HG02588 (cell line): ENCODE results near the gene ERC2.

Source experiments
- ATAC-seq: cut with Tn5 transposase; IDR thresholded peaks from one replicate; pipeline ENCODE4 v1.9.1; 2021; ENCODE audit warnings: mild to moderate bottlenecking, moderate library complexity; ENCODE audit not compliant: unreplicated experiment

The ERC2 gene

GRCh38 chr3:56126632-56127031 is 341.6 kb downstream of the ERC2 start:
- ATAC-seq: no peak

GRCh38 chr3:56125358-56126005 is 342.8 kb downstream of the ERC2 start:
- ATAC-seq: no peak

GRCh38 chr3:56124546-56124945 is 343.7 kb downstream of the ERC2 start:
- ATAC-seq: no peak

- ATAC-seq: no peak
Measured at GRCh38 chr3:56123487-56123886, 344.8 kb downstream of the ERC2 start.

- no peak for ATAC-seq
Measured at GRCh38 chr3:56122911-56123310, 345.4 kb downstream of the ERC2 start.

- ATAC-seq: no peak
Measured at GRCh38 chr3:56121716-56122115, 346.6 kb downstream of the ERC2 start.

GRCh38 chr3:56119575-56120349 is 348.5 kb downstream of the ERC2 start:
- no peak for ATAC-seq

GRCh38 chr3:56118968-56119367 is 349.3 kb downstream of the ERC2 start:
- ATAC-seq: no peak

GRCh38 chr3:56115698-56116097 is 352.6 kb downstream of the ERC2 start:
- ATAC-seq: no peak

GRCh38 chr3:56115199-56115598 is 353.1 kb downstream of the ERC2 start:
- no peak for ATAC-seq

- no peak for ATAC-seq
Measured at GRCh38 chr3:56113908-56114307, 354.4 kb downstream of the ERC2 start.

GRCh38 chr3:56113231-56113630 is 355.0 kb downstream of the ERC2 start:
- no peak for ATAC-seq

- no peak for ATAC-seq
Measured at GRCh38 chr3:56111606-56112304, 356.5 kb downstream of the ERC2 start.

GRCh38 chr3:56110886-56111285 is 357.4 kb downstream of the ERC2 start:
- ATAC-seq: no peak

- ATAC-seq: no peak
Measured at GRCh38 chr3:56107157-56107556, 361.1 kb downstream of the ERC2 start.

GRCh38 chr3:56102032-56102431 is 366.2 kb downstream of the ERC2 start:
- no peak for ATAC-seq

GRCh38 chr3:56101576-56101975 is 366.7 kb downstream of the ERC2 start:
- no peak for ATAC-seq

GRCh38 chr3:56096999-56097398 is 371.3 kb downstream of the ERC2 start:
- no peak for ATAC-seq

- ATAC-seq: no peak
Measured at GRCh38 chr3:56094170-56094569, 374.1 kb downstream of the ERC2 start.

GRCh38 chr3:56089739-56090138 is 378.5 kb downstream of the ERC2 start:
- ATAC-seq: no peak

GRCh38 chr3:56087451-56088053 is 380.7 kb downstream of the ERC2 start:
- ATAC-seq: no peak

- no peak for ATAC-seq
Measured at GRCh38 chr3:56086355-56086754, 381.9 kb downstream of the ERC2 start.
